ENCODE results near the gene SETD5. TPM values are rescaled to one million over a fixed set of nuclear protein-coding genes. Genes with fewer than 3 reads are reported as not detected.

SETD5 gene
- total RNA-seq, 2 donors from 2014 or later = 58.4 to 118 TPM

DNA sequence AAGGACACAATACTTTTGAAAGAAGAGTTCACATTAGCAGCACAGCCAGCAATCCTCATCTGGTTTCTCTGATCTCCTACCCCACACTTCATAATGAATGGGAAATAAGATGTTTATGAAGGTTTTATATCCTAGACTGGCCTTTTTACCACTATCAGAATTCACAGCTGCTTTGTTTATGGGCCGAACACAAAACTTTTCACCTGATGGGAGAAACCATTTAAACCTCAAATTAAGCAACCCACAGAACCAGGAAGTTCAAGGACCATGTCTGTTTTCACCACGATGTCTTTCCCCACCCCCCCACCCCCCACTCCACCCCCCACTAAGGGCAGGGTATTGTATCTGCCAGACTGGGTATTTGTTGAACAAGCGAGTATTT lies 11.3 kb upstream of the SETD5 start:
- 65% methylated on average over 3 of the region's 3 CpGs for WGBS
- Histone ChIP-seq H3K9me3 (no peaks in the 10 kb centered on the region), H3K4me1 (replicated peaks) (no peaks in the 10 kb centered on the region), H3K4me3 (no peak overlapping the region), H3K36me3 (peaks cover 0 to 9% of the 10 kb centered on the region in 2 donors), H3K27me3 (replicated peaks; ENCODE audit: insufficient read depth) (no peaks in the 10 kb centered on the region), H3K27ac (no peak overlapping the region)
- no peak for DNase-seq (ENCODE audit: low spot score)
- TF ChIP-seq POLR2A (IDR thresholded peaks at IDR 0.05) = no peak
- TF ChIP-seq POLR2AphosphoS5 (IDR thresholded peaks at IDR 0.05) = no peak
- TF ChIP-seq, protein P1, sequence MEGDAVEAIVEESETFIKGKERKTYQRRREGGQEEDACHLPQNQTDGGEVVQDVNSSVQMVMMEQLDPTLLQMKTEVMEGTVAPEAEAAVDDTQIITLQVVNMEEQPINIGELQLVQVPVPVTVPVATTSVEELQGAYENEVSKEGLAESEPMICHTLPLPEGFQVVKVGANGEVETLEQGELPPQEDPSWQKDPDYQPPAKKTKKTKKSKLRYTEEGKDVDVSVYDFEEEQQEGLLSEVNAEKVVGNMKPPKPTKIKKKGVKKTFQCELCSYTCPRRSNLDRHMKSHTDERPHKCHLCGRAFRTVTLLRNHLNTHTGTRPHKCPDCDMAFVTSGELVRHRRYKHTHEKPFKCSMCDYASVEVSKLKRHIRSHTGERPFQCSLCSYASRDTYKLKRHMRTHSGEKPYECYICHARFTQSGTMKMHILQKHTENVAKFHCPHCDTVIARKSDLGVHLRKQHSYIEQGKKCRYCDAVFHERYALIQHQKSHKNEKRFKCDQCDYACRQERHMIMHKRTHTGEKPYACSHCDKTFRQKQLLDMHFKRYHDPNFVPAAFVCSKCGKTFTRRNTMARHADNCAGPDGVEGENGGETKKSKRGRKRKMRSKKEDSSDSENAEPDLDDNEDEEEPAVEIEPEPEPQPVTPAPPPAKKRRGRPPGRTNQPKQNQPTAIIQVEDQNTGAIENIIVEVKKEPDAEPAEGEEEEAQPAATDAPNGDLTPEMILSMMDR (IDR thresholded peaks at IDR 0.05) = no peak
- intact Hi-C loops (cut with DNase I) = no loop called here

DNA sequence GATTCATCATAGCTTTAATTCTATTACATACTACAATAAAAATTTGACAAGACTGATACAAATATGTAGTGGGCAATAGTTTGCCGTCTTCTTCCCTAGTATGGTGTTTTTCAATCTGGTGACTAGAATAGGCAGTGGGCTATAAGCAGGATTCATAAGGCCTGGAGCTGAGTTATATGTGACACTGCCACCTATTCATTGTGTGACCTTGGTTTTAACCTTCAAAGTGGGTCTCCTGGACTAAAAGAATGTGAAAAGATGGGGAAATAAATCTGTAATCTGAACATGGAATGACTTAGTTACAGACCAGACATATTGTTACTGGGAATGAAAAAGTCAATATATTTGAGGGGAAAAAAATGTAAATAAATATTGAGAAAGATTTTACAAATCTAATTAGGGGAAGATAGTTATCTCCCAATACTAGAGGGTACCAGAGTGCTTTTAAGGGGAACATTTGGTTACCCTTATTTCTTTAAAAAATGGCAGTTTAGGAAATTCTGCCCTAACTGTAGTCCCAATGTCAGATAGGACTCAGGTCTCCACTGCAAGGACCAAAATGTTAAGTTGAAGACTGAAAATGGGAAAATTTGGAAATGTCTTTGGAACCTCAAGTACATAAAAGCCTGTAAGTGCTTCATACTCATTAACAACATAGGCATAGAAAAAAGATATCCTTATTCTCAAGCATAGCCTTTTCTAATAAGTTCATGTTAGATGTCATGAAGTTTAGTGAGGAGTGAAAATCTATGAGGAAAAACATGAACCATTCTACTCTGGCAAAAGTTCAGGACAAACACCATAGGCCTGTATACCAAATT lies 10.7 kb upstream of the SETD5 start:
- 78% methylated on average over 1 of the region's 1 CpG for WGBS
- H3K27me3 ChIP-seq (replicated peaks; ENCODE audit: insufficient read depth) = no peaks in the 10 kb centered on the region
- no peaks in the 10 kb centered on the region for H3K4me1 ChIP-seq (replicated peaks)
- intact Hi-C loops (cut with DNase I) = no loop called here
- no peak overlapping the region for H3K27ac ChIP-seq
- H3K36me3 ChIP-seq = peaks cover 0 to 13% of the 10 kb centered on the region in 2 donors
- TF ChIP-seq POLR2AphosphoS5 (IDR thresholded peaks at IDR 0.05) = no peak
- TF ChIP-seq POLR2A (IDR thresholded peaks at IDR 0.05) = no peak
- TF ChIP-seq, protein P1 (IDR thresholded peaks at IDR 0.05) = no peak
- DNase-seq (ENCODE audit: low spot score) = no peak
- no peaks in the 10 kb centered on the region for H3K9me3 ChIP-seq
- no peak overlapping the region for H3K4me3 ChIP-seq

DNA sequence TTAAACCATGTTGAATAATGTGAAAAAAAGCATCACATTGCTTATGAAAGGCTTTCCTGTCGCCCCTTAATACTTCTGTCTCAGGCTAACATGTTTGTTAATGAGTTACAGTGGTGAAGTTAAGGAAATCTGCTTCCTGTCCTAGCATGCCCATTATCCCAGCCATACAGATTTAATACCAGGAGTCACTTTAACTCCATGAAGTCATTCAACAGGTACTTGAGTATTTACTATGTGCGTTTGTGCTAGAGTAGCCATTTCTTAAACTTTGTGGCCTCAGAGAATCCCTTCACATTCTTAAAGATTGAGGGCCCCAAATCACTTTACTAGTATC lies 10.1 kb upstream of the SETD5 start:
- H3K4me3 ChIP-seq = no peak overlapping the region
- peaks cover 0 to 13% of the 10 kb centered on the region in 2 donors for H3K36me3 ChIP-seq
- no peak for TF ChIP-seq POLR2A (IDR thresholded peaks at IDR 0.05)
- TF ChIP-seq, protein P1 (IDR thresholded peaks at IDR 0.05) = no peak
- TF ChIP-seq POLR2AphosphoS5 (IDR thresholded peaks at IDR 0.05) = no peak
- H3K4me1 ChIP-seq (replicated peaks) = no peaks in the 10 kb centered on the region
- DNase-seq (ENCODE audit: low spot score) = no peak
- no peak overlapping the region for H3K27ac ChIP-seq
- H3K9me3 ChIP-seq = no peaks in the 10 kb centered on the region
- intact Hi-C loops (cut with DNase I) = no loop called here
- 51% methylated on average over 2 of the region's 2 CpGs for WGBS
- no peaks in the 10 kb centered on the region for H3K27me3 ChIP-seq (replicated peaks; ENCODE audit: insufficient read depth)

DNA sequence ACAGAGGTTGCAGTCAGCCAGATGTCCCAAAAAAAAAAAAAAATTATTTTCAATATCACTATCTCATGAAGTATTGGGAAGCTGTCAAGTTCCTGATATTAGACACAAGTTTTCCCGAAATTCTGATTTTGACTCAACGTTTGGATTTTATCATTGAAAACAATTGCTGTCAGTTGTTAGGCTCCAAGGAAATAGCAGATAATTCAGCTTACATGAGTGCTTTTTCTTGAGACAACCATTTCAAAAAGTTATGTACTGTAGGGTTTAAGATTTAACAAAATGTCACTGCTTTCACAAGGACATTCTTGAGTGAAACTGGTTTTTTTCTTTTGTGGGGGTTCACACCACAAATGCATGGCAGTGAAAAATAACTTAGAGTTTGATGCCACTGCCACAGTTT lies 9.3 kb upstream of the SETD5 start:
- no peak for DNase-seq (ENCODE audit: low spot score)
- no peak overlapping the region for H3K27ac ChIP-seq
- H3K4me3 ChIP-seq = no peak overlapping the region
- no peak for TF ChIP-seq POLR2A (IDR thresholded peaks at IDR 0.05)
- TF ChIP-seq POLR2AphosphoS5 (IDR thresholded peaks at IDR 0.05) = no peak
- TF ChIP-seq, protein P1 (IDR thresholded peaks at IDR 0.05) = no peak
- intact Hi-C loops (cut with DNase I) = no loop called here
- no peaks in the 10 kb centered on the region for H3K9me3 ChIP-seq
- peaks cover 0 to 13% of the 10 kb centered on the region in 2 donors for H3K36me3 ChIP-seq
- H3K27me3 ChIP-seq (replicated peaks; ENCODE audit: insufficient read depth) = no peaks in the 10 kb centered on the region
- WGBS = 91% methylated on average over 2 of the region's 2 CpGs
- H3K4me1 ChIP-seq (replicated peaks) = no peaks in the 10 kb centered on the region
